Spleen (tissue), 7 donors: ENCODE measurements around the gene NBAS.

Experiments
- CTCF ChIP-seq, 11 experiments: fragments of 200-600 bp in 7 of 11; fragments of 450-650 bp in 4 of 11; sonication (generic) in 4 of 11; IDR thresholded peaks in 8 of 11; conservative IDR thresholded peaks in 3 of 11; 1 replicate in 7 of 11; 2 replicates in 4 of 11; pipeline versions ENCODE4 v1.4.0 to v1.8.0; 2016 to 2021; ENCODE audit warnings: antibody characterized with exemption in 11 of 11, inconsistent platforms in 4 of 11, mild to moderate bottlenecking in 1 of 11
- POLR2A ChIP-seq, 3 donors: fragments of 450-650 bp; IDR thresholded peaks; one replicate each; pipeline ENCODE4 v1.5.1; 2017; ENCODE audit warnings: antibody characterized with exemption in 3 of 3, mild to moderate bottlenecking in 1 of 3
- donor health status: DM: no; HTN: no; CAD: no; lungs with moderate emphysema.
- donor health status: DM: no; HTN: no; CAD: no.
- donor health status: DM: no; HTN: no; CAD: no.

GRCh38 chr2:15195813-15196212 lies 365.3 kb downstream of the NBAS start:
- no peak for TF ChIP-seq CTCF (IDR thresholded peaks at IDR 0.05 in 8 of 11, conservative IDR thresholded peaks at IDR 0.05 in 3 of 11)
- no peak for TF ChIP-seq POLR2A (IDR thresholded peaks at IDR 0.05)
